DMS114 treated with DMSO at 0.1 percent for 48 hours (cell line): ENCODE results near the gene FBXO3.
"Not testable (repeated sequence)": the region's sequence is repeated elsewhere in the genome, so short reads cannot be mapped to it uniquely, and the experiment has no call there.

Experiments used
- DNase-seq: peaks from one replicate; lab custom pipeline; 2025; ENCODE audit not compliant: unreplicated experiment; lab: John Stamatoyannopoulos, UW

FBXO3 gene

GRCh38 chr11:33729072-33729664 lies 45.2 kb downstream of the FBXO3 start:
- DNase-seq = not testable (repeated sequence)

DNA sequence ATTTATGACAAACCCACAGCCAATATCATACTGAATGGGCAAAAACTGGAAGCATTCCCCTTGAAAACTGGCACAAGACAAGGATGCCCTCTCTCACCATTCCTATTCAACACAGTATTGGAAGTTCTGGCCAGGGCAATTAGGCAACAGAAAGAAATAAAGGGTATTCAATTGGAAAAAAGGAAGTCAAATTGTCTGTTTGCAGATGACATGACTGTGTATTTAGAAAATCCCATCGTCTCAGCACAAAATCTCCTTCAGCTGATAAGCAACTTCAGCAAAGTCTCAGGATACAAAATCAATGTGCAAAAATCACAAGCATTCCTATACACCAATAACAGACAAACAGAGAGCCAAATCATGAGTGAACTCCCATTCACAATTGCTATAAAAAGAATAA lies 46.8 kb downstream of the FBXO3 start:
- not testable (repeated sequence) for DNase-seq

- no peak for DNase-seq
These were observed 48.8 kb downstream of the FBXO3 start for GRCh38 chr11:33725496-33725895.

DNA sequence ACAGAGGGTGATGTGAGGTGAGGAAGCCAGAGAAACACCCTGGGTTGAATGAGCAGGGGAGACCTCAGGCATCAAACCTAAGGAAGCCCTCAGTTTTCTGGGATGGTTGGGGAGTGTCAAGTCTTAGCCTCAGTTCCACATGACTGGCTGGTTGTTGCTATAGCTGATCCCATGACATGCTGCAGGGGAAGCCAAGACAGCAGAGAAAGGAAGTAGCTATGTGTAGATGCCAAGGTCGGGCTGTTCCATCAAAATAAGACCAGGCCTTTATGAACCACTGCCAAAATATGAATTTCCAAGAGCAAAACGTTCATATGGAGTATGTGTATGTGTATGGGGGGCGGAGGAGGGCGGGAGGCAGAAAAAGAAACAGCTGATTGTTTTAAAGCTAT lies 49.7 kb downstream of the FBXO3 start:
- no peak for DNase-seq

DNA sequence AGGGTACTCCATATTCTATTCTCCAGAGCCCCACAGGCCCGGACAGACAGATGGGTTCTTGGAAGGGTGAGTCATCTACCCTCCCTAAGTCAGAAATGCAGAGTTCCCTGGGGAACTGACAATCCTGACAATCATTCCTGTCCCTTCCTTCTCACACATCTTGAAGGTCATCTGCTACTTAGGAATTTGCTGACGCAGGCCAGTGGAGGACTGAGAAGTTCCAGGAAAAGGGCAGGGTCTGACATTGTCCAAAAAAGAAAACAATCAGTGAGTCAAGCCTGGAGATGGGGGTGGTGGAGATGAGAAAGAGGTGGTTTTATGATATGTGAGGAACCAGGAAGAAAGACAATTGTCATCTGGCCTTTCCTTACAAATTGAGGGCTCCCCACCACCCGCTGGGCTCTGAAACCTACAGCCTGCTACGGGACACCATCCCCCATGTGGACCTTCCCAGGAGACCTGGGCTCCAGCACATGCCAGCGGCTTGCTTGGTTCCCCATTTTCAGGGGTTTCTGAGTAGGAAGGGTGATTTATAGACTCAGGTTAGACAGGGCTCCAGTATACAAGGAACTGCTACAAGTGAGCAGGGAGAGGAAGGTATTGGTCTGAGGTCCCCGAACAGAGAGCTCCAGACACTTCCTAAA lies 51.0 kb downstream of the FBXO3 start:
- no peak for DNase-seq

DNA sequence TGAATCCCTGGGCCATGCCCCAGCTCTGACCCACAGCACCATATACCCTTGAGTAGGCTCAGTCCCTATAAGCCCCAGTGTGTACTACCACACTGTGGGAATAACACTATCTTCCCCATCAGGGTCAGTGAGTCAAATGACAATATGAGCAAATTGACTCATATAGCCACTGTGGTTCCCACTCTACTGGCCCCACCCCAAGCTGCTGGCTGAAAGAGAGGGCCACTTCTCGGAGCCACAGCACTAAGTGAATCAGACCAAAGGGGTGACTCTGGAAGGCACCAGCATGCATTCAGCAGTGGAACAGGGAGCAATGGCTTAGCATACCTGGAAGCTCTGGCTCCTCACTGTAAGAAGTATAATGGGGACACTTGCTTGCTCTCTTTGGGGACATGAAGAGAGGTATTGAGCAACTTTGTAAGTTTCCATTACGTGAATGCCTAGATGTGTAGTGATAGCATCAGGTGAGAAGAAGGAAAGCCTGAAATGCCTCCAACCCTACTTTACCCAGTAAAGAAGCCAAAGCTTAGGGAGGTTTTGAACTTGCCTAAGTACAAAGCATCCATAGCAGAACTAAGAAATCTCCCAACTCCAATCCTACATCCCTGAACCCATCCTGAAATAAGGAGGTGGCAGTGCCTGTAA lies 51.6 kb downstream of the FBXO3 start:
- no peak for DNase-seq

- no peak for DNase-seq
These were observed 52.3 kb downstream of the FBXO3 start for GRCh38 chr11:33721984-33722383.

- DNase-seq = no peak
These were observed 52.9 kb downstream of the FBXO3 start for GRCh38 chr11:33721426-33721825.

DNA sequence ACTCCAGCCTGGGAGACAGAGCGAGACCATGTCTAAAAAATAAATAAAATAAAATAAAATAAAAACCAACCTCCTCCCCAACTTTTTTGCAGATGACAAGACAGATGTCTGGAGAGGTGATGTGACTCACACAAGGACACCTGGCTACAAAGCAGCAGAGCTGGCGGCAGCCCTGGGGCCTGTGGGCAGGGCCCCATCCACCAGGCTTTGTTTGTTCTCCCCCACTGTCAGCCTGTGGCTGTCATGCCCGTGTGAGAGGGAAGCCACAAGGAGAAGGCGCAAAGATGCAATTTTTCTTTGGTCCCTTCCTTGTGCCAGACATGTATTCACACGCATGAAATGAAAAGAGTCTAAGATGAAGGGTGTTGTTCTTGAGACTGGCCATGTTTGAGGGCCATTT lies 54.7 kb downstream of the FBXO3 start:
- no peak for DNase-seq

DNA sequence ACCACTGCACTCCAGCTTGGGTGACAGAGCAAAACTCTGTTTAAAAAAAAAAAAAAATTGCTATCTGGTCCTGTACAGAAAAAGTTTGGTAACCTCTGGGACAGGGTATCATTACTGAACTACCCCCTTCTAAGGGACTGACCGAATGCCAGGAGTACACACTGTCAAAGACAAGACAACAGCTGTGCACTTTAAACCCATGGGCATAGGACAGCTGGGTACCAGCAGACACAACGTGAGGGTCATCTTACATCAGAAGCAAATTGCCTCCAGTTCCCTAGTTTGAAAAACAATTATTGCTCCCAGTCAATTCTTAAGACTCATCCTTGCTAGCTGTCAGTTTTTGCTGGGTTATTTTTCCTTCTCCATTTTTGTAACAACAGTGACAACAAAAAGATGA lies 55.9 kb downstream of the FBXO3 start:
- DNase-seq = no peak

DNA sequence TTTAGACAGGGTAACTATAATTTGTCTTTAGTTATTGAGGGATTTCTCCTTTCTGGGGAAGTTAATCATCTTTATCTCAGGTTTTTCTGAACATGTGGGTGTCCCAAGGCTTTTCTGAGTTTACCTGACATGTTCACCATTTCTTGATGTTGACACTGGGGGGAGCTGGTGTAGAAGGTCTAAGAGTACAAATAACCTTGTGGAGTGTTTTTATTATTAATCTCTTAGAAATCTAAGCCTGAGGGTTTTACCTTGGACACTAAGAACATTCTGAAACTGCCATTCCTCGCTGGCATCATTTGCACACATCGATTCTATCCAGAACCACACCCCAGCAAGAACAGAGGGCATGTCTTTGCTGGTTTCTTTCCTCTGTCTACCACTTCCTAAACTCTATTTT lies 58.1 kb downstream of the FBXO3 start:
- DNase-seq = no peak

DNA sequence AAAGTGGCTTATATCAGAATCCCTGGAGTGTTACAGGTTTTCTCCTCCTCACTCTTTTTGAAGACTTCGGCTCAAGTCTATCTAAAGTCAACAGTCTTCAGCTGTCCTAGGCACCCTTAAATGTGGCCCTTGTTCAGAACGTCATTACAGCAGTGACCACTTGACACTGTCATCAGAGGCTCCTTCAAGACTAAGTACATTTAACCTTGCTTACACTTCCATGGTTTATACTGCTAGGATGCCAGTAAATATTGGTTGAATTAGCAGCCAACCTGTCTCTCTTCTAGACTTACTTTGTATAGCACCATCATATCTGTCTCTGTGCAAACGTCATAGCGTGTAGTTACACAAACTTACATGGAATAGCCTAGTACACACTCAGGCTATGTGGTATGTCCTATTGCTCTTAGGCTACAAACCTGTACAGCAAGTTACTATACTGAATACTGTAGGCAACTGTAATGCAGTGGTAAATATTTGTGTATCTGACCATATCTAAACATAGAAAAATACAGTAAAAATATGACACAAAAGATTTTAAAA lies 60.4 kb downstream of the FBXO3 start:
- DNase-seq = no peak

DNA sequence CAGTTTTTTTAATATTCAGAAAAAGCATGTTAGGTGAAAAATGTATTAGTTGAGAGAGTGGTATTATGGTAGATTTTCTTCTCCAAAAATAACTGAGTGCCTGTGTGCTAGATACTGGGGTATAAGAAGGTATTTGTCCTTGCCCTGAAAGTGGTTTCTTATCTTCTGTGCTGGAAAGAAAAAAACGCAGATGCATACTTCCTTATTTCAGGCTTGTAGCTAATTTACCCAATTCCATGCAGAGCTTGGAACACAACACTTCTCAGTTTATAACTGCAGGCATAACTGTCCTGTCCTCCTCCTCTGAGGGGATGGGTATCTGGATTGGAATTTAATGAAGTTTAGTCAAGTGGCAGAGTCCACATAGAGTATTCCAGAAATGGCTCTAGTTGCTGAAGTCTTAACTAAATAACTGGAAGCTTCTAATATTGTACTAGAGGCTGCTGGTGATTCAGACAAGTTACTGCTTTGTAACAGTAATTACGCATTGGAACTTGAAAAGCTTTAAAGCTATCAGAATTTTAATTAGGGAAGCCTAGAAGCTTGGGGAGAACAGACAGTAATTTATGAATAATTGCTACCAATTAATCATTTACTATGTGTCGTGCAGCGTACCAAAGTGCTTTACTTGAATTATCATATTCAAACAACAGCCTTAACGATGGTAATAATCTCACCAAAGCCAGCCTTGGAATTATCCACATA lies 61.0 kb downstream of the FBXO3 start:
- DNase-seq = no peak

DNA sequence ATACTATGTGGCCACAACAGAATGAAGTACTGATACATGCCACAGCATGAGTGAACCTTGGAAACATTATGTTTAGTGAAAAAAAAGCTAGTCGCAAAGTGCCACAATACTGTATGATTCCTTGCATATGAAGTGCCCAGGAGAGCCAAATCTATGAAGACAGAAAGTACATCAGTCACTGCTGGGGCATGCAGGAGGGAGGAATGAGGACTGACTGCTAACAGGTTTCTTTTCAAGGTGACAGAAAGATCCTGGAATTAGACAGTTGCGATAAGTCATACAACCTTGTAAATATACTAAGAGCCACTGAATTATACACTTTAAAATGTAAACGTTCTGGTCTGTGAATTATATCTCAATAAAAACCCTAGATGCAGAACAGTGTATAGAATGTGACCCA lies 61.9 kb downstream of the FBXO3 start:
- DNase-seq = no peak

DNA sequence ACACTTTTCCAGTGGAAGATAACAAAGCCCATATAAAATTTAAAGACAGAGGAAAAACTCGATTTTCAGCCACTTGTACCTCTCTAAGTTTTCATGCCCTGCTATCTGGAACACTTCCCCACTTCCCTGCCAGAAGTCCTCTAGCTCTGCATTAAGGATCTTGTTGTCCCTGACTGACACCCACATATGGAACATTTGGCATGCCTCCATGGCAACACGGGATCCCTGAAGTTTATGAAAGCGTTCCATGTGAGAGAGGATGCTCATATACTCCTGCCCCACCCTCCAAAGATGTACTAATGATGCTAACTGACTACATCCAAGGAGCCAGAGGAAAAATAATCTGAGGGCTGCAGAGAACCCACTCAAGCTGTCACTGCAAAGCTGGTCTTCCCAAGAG lies 64.9 kb downstream of the FBXO3 start:
- no peak for DNase-seq

DNA sequence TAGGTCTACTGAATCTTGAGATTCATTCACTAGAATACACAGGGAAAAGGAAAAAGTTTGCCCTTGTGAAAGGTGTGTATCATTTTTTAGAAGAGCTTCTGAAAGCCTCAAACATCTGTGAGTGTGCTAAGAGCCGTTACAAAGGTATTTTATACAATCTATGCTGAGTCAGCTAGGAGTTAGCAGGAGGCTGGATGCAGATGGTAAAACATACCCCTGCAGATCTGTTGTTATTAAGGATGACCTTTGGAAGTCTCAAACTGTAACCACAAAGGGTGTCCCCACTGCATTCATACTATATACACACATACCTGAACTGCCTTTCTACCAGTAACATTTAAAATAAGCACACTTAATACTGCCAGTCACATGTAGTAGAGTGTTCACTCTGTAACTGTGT lies 65.3 kb downstream of the FBXO3 start:
- no peak for DNase-seq

GRCh38 chr11:33707831-33708230 lies 66.5 kb downstream of the FBXO3 start:
- DNase-seq = not testable (repeated sequence)

DNA sequence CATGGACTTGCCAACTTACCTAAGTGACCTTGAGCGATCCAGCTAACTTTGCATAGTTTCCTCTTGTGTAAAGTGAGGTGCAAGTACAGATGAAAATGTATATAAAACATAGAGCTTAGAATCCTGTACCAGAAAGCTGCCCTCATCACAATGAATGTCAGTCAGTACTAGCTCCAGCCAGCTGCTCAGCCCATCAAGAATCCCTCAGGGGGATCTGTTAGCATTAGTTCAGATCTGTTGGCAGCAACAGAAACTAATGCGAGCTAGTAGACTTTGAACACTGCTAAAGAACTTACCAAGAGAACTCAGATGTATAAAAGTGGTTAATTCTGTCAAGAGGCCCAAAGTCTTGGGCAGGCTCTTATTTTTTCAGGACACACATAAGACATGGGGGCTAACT lies 67.4 kb downstream of the FBXO3 start:
- no peak for DNase-seq

- no peak for DNase-seq
These were observed 67.8 kb downstream of the FBXO3 start for GRCh38 chr11:33706546-33706945.

DNA sequence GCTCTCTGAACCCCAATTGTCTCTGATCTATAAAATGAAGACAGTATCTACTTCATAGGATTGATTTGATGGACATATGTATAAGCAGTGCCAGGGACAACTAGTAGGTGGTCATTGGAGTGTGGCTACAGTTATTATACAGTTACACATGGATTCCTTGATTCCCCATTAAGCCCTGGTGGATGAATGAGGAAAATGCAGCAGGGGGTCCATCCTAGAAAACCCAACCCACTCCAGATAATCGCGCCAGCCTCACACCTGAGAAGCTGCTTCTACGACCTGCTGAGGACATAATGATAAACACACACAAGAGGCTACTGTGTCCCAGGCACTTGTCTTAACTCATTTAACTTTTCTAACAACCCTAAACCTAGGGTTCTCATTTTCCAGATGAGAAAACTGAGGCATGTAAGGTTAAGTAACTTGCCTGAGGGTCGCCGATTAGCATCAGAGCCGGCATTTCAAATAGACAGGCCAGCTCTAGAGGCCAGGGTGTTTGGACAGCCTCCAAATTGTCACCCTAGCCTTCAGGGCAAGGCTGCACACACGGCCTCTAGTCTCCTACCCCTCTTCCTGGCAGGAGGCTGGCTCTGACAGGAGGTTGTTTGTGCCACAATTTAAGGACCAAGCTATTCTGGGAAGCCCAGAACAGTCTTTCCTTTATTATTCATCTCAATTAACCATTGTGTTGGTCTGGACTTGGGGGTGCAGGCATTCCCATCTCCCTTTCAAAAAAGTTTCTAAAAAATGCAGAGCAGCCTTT lies 69.9 kb downstream of the FBXO3 start:
- DNase-seq = no peak

DNA sequence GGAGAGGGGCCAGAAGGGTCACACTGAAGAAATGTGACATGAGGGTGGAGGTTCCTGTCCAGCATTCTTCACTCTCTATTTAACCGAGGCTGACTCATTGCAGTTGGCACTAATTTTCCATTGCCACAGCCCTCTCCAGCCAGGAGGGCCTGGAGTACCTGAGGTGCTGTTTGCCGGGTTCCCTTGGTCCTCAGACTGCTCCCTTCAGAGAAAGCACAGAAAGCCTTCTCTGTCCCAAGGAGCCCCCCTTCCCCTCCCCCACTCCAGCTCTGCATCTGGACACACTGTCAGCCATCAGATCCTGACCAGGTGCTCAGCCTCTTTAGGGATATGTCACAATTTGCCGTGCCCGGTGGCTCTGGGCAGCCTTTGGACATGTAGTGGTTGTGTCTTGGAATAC lies 70.5 kb downstream of the FBXO3 start:
- DNase-seq = no peak
